ENCODE data around the gene IQGAP1.
"Not testable (repeated sequence)": the region's sequence is repeated elsewhere in the genome, so short reads cannot be mapped to it uniquely, and the experiment has no call there.

Gene IQGAP1

GRCh38 chr15:90387534-90388461, at the start of gene IQGAP1:
Gene IQGAP1, plus strand, starts transcription at chr15:90388242. Its CDS starts 100 bp downstream, at chr15:90388342.
- peak; percentile 94 to 97 for DNase-seq

DNA sequence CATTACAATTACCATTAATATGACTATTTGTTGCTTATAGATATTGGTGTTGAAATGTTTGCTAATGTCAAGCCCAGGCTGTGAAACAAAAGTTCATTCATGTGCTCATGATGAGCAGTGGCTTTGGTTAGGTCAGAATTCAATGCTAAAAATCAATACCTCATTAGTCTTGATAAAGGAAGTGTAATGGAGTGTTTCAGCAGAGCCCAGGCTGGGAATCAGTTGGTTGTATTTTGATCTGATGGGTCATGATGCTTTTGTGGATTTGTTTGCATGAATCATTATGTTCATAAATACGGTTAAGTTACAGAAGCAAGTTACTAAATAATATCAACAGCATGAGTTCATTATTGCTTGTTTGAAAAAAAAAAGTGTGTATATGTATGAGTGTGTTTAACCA, 49.5 kb upstream of the IQGAP1 start:
- no peak for DNase-seq

GRCh38 chr15:90340345-90340744, 47.7 kb upstream of the IQGAP1 start:
- DNase-seq = no peak

- DNase-seq = no peak
Measured at GRCh38 chr15:90343302-90343790, 44.7 kb upstream of the IQGAP1 start.

GRCh38 chr15:90344662-90345061, 43.4 kb upstream of the IQGAP1 start:
- DNase-seq = no peak

GRCh38 chr15:90345857-90346256, 42.2 kb upstream of the IQGAP1 start:
- no peak for DNase-seq

GRCh38 chr15:90347431-90348065, 40.5 kb upstream of the IQGAP1 start:
- not testable (repeated sequence) for DNase-seq

DNA sequence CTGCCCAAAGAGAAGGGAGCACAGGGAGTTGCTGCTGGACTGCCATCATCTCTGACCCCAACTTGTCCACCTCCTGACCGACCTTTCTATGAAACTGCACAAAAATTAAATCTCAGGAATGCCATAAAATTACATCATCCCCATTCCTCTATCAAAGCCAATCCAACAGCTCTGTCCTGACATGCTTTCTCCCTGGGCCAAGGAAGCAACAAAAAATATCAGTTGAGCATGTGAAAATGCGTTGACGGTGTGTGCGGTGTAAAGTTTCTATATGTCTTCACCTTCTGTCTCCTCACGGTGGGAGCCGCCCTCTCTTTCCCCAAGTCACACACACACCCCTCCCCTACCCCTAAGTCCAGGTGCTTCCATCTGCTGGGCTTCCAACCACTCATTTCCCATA, 39.6 kb upstream of the IQGAP1 start:
- DNase-seq = no peak

DNA sequence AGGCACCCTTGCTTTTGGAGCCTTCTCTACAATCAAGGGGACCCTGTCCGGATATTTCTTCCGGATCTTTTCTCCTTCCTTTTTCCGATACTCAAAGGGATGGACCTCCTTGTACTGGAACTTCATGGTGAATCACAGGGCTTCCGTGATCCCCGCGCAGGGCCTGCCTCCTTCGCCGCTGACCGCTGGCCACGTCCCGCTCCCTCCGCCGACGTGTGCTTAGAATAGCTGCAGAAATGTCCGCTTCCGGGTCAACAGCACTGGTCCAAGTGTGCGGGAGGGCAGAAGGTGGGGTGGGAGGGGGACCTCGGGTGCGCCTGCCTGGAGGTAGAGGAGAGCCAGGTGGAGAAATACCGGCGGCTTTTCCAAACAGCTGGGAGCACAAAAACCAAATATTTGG, 39.0 kb upstream of the IQGAP1 start:
- no peak for DNase-seq

DNA sequence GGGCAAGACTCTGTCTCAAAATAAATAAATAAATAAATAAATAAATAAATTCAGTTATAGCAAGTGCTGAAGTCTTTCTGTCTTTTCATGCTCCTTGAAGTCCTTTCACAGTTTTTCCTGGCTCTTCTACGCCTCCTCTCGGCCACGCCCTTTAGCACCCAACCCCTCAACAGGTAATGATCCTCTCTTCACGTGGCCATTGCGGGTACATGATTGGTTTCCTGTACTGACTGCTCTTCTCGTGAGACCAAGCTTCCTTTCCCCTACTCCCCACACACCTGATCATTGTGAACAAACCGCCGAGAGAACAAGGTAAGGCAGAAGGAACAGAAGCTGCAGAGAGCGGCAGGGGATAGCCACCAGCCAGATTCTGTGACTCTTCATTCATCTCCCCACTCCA, 38.2 kb upstream of the IQGAP1 start:
- no peak for DNase-seq

DNA sequence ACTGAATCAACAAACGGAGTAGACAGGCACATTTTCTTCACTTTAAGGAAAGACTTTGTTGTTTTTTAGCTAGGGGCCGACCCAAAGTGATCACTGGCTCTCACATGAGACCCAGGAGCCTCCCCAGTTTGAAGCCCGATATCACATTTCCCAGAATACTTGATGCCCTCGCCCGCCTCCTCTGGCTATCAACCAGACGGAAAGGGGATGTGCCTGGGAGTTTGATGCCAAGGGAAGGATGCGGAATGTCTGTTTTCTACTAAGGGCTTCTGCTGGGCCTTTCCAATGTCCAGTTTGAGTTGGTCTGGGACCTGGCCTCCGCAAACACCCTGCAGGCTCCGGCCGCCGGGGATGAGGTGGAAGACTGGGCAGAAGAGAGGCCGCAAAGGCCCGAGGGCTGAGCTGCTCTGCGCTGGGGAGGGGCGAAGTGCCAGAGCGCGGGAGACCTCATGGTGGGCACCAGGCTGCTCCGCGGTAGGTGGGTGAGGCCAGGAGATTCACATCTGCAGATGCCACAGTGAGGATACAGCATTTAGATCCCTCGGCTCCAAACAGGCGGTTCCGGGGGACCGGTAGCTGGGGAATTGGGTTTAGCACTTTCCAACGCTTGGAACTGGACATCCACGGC, 36.4 kb upstream of the IQGAP1 start:
- no peak for DNase-seq

GRCh38 chr15:90352107-90352893, 35.7 kb upstream of the IQGAP1 start, which contains the start of gene ZNF774:
Gene ZNF774, plus strand, starts transcription at chr15:90352284. Its CDS starts 2,377 bp downstream, at chr15:90354661.
- DNase-seq = peak; percentile 83 to 84

DNA sequence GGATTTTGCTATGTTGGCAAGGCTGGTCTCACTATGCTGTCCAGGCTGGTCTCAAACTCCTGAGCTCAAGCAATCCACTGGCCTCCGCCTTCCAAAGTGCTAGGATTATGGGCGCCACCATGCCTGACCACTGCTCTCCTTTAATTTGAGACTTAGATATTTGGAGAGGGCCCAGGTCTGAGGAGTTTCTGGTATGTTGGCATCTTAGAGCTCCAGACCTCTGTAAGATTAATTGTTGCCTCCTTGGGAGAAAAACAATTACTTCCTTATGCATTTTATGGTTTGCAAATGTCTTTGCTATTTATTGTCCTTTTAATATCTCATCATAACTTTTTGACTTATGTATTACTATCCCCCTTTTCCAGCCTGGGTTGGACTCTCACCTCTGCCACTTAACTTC, 33.1 kb upstream of the IQGAP1 start:
- DNase-seq = no peak

GRCh38 chr15:90358124-90359033, 29.7 kb upstream of the IQGAP1 start:
- no peak for DNase-seq

GRCh38 chr15:90360746-90361145, 27.3 kb upstream of the IQGAP1 start:
- DNase-seq = no peak

- DNase-seq = no peak
Measured at GRCh38 chr15:90362936-90363212, 25.2 kb upstream of the IQGAP1 start.

GRCh38 chr15:90364251-90364650, 23.8 kb upstream of the IQGAP1 start:
- no peak for DNase-seq

- no peak for DNase-seq
Measured at GRCh38 chr15:90365414-90366055, 22.5 kb upstream of the IQGAP1 start.

DNA sequence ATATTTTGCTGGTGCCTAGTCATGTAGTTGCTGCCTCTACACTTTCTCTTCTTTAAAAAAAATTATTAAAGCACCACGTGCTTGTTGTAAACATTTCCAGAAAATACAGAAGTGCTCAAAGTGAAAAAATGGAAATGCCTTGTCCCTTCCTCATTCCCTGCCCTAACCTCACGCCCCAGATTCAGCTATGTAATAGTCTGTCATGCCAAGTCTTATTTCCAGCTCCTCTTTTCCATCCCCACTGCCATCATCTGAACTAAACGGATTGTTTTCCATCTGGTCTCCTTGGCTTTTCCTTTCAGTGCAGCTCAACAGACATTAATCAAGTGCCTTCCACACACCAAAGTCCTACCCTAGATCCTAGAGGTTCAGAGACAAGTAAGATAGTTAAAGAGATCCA, 20.5 kb upstream of the IQGAP1 start:
- DNase-seq = no peak

- DNase-seq = no peak
Measured at GRCh38 chr15:90375071-90375470, 13.0 kb upstream of the IQGAP1 start.

DNA sequence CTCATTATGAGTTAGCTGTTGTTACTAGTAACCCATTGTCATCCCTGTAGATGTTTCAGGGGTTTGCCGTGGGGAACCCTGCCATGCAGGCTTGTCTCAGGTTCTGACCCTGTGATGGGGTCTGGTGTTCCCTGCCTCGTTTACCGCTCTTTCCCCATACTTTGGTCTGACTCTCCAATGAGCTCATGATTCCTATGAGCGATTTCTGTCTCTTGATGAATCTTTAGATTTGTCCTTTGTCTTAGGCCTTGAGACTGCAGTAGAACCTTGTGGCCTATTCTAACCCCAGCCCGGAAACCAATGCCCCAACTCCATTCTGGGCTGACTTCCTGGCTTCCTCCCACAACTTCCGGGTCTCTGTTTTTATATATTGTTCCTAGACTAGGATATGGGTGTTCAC, 11.3 kb upstream of the IQGAP1 start:
- peak; percentile 37 for DNase-seq

Measured in stimulated activated CD4-positive, alpha-beta T cell treated with anti-CD3 and anti-CD28 coated beads, Interleukin-2, amount 100 ng/mL, for 48 hours (primary cell).